ENCODE data around the gene FGF19. TPM values are rescaled to one million over a fixed set of nuclear protein-coding genes. Genes with fewer than 3 reads are reported as not detected.

Gene FGF19
- total RNA-seq, 3 donors from 2014 or later, result not detected

DNA sequence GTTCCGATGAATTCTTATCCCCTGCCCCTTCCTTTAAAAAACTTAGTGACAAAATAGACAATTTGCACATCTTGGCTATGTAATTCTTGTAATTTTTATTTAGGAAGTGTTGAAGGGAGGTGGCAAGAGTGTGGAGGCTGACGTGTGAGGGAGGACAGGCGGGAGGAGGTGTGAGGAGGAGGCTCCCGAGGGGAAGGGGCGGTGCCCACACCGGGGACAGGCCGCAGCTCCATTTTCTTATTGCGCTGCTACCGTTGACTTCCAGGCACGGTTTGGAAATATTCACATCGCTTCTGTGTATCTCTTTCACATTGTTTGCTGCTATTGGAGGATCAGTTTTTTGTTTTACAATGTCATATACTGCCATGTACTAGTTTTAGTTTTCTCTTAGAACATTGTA is 50.8 kb downstream of the FGF19 start:
- TF ChIP-seq, protein P1, sequence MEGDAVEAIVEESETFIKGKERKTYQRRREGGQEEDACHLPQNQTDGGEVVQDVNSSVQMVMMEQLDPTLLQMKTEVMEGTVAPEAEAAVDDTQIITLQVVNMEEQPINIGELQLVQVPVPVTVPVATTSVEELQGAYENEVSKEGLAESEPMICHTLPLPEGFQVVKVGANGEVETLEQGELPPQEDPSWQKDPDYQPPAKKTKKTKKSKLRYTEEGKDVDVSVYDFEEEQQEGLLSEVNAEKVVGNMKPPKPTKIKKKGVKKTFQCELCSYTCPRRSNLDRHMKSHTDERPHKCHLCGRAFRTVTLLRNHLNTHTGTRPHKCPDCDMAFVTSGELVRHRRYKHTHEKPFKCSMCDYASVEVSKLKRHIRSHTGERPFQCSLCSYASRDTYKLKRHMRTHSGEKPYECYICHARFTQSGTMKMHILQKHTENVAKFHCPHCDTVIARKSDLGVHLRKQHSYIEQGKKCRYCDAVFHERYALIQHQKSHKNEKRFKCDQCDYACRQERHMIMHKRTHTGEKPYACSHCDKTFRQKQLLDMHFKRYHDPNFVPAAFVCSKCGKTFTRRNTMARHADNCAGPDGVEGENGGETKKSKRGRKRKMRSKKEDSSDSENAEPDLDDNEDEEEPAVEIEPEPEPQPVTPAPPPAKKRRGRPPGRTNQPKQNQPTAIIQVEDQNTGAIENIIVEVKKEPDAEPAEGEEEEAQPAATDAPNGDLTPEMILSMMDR (IDR thresholded peaks at IDR 0.05), result no peak
- TF ChIP-seq POLR2A (IDR thresholded peaks at IDR 0.05) (no peak), POLR2AphosphoS5 (IDR thresholded peaks at IDR 0.05) (no peak)
- Histone ChIP-seq H3K4me3 (no peak overlapping the region), H3K27me3 (no peaks in the 10 kb centered on the region), H3K27ac (no peak overlapping the region), H3K4me1 (no peaks in the 10 kb centered on the region), H3K36me3 (peaks cover 4% of the 10 kb centered on the region), H3K9me3 (no peaks in the 10 kb centered on the region)
- intact Hi-C loops (cut with DNase I; ENCODE audit: low total_unique reads), result no loop called here
- DNase-seq (ENCODE audit: low spot score in 2 of 2), result no peak

DNA sequence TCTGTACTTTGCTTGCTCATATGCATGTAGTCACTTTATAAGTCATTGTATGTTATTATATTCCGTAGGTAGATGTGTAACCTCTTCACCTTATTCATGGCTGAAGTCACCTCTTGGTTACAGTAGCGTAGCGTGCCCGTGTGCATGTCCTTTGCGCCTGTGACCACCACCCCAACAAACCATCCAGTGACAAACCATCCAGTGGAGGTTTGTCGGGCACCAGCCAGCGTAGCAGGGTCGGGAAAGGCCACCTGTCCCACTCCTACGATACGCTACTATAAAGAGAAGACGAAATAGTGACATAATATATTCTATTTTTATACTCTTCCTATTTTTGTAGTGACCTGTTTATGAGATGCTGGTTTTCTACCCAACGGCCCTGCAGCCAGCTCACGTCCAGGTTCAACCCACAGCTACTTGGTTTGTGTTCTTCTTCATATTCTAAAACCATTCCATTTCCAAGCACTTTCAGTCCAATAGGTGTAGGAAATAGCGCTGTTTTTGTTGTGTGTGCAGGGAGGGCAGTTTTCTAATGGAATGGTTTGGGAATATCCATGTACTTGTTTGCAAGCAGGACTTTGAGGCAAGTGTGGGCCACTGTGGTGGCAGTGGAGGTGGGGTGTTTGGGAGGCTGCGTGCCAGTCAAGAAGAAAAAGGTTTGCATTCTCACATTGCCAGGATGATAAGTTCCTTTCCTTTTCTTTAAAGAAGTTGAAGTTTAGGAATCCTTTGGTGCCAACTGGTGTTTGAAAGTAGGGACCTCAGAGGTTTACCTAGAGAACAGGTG is 51.8 kb downstream of the FGF19 start:
- DNase-seq (ENCODE audit: low spot score in 2 of 2), result no peak
- no peak overlapping the region for H3K27ac ChIP-seq
- H3K9me3 ChIP-seq, result no peaks in the 10 kb centered on the region
- intact Hi-C loops (cut with DNase I; ENCODE audit: low total_unique reads), result no loop called here
- peaks cover 4% of the 10 kb centered on the region for H3K36me3 ChIP-seq
- no peaks in the 10 kb centered on the region for H3K4me1 ChIP-seq
- H3K27me3 ChIP-seq, result no peaks in the 10 kb centered on the region
- H3K4me3 ChIP-seq, result no peak overlapping the region
- no peak for TF ChIP-seq POLR2AphosphoS5 (IDR thresholded peaks at IDR 0.05)

DNA sequence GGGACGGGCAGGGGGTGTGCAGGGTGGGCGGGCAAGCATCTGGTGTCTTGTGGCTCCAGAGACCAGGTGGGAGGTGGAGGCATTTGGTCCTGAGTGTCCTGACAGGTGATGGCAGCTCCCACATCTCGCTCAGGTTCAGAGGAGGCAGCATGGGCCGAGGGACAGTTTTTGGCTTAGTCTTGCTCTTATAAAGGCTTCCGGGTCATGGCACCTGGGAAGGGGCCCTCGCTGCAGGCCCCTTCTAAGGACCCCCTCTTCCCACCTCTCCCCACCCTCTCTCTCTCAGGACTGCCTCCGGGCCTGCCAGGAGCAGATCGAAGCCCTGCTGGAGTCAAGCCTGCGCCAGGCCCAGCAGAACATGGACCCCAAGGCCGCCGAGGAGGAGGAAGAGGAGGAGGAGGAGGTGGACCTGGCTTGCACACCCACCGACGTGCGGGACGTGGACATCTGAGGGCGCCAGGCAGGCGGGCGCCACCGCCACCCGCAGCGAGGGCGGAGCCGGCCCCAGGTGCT is 52.9 kb downstream of the FGF19 start:
- Histone ChIP-seq H3K27me3 (no peaks in the 10 kb centered on the region), H3K4me3 (no peak overlapping the region), H3K27ac (peak overlapping the region in 1 of 2 donors; percentile 12), H3K4me1 (no peaks in the 10 kb centered on the region), H3K9me3 (no peaks in the 10 kb centered on the region), H3K36me3 (peaks cover 4% of the 10 kb centered on the region)
- TF ChIP-seq POLR2A (IDR thresholded peaks at IDR 0.05), result no peak
- TF ChIP-seq, protein P1 (IDR thresholded peaks at IDR 0.05), result no peak
- no peak for TF ChIP-seq POLR2AphosphoS5 (IDR thresholded peaks at IDR 0.05)
- DNase-seq (ENCODE audit: low spot score in 2 of 2), result no peak
- intact Hi-C loops (cut with DNase I; ENCODE audit: low total_unique reads), result no loop called here

DNA sequence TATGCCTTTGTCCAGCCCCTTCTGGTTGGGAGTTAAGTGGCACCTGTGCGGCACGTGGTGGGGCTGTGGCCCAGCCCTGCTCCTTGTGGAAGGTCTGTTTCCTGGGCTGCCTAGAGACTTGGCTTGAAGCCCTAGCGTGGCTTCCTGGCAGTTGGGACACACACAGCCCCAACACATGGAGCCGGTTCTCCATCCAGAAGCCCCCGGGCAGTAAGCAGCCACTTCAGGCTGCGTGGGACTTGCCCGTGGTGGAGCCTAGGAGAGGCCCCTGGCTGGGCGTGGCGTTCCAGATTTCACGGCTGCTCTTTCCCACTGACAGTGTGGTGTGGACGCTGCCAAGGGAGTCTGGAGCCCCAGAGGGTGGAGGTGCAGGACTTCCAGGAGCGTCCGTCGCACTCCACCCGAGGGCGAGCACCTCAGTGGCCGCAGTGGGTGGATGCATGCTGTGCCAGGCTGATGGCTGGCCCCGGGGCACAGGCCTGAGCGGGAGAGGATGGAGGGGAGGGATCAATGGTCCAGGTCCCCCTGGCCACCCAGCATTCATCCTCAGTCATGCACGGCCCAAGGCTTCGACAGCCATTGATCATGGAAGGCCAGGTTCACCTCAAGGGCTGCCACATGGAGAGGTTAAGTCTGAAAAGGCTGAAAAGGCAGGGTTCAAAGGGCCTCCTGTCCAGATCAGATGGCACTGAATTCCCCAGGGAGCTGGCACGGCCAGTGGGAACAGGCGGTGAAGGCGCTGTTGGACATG is 53.6 kb downstream of the FGF19 start:
- intact Hi-C loops (cut with DNase I; ENCODE audit: low total_unique reads), result no loop called here
- H3K9me3 ChIP-seq, result no peaks in the 10 kb centered on the region
- no peak for TF ChIP-seq POLR2AphosphoS5 (IDR thresholded peaks at IDR 0.05)
- TF ChIP-seq, protein P1 (IDR thresholded peaks at IDR 0.05), result no peak
- TF ChIP-seq POLR2A (IDR thresholded peaks at IDR 0.05), result no peak
- H3K27ac ChIP-seq, result peak overlapping the region; percentile 42 to 69
- H3K36me3 ChIP-seq, result peaks cover 4% of the 10 kb centered on the region
- H3K27me3 ChIP-seq, result no peaks in the 10 kb centered on the region
- H3K4me1 ChIP-seq, result no peaks in the 10 kb centered on the region
- DNase-seq (ENCODE audit: low spot score in 2 of 2), result peak; percentile 78 to 84
- H3K4me3 ChIP-seq, result no peak overlapping the region

DNA sequence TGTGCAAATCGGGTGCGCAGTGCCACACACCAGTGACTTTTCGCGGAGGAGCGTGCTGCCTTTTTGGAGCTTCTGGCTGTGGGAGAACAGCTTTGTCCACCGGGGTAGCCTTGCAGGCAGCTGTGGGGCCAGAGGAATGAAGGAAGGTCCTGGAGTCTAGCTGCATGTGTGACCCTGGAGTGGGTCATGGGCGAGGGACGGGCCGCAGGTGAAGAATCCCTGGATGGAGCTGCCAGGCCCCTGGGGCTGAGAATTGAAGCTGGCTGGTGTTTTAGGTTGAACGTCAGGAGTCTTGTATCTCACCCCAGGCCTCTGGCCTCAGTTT is 54.3 kb downstream of the FGF19 start:
- no peaks in the 10 kb centered on the region for H3K27me3 ChIP-seq
- H3K4me1 ChIP-seq, result peaks cover 0 to 3% of the 10 kb centered on the region in 2 donors
- intact Hi-C loops (cut with DNase I; ENCODE audit: low total_unique reads), result loop anchor here (5.0 to 10.0 kb wide), 2 partner anchors 355 to 1008 kb away; partner anchors contain the start of gene MYEOV
- H3K36me3 ChIP-seq, result peaks cover 4% of the 10 kb centered on the region
- H3K4me3 ChIP-seq, result no peak overlapping the region
- no peaks in the 10 kb centered on the region for H3K9me3 ChIP-seq
- DNase-seq (ENCODE audit: low spot score in 2 of 2), result no peak
- TF ChIP-seq, protein P1 (IDR thresholded peaks at IDR 0.05), result no peak
- no peak for TF ChIP-seq POLR2AphosphoS5 (IDR thresholded peaks at IDR 0.05)
- no peak for TF ChIP-seq POLR2A (IDR thresholded peaks at IDR 0.05)
- peak overlapping the region; percentile 42 to 69 for H3K27ac ChIP-seq

Measured in breast epithelium (tissue), 4 donors.